GM12872 (cell line): ENCODE measurements around the gene ABLIM1.

Source experiments
- TF ChIP-seq, protein P1 (sequence below): IDR thresholded peaks from 3 replicates; pipeline ENCODE4 v1.5.1; 2011; ENCODE audit warnings: low read depth, mild to moderate bottlenecking, low read length, moderate library complexity; ENCODE audit not compliant: insufficient read depth

Gene ABLIM1

DNA sequence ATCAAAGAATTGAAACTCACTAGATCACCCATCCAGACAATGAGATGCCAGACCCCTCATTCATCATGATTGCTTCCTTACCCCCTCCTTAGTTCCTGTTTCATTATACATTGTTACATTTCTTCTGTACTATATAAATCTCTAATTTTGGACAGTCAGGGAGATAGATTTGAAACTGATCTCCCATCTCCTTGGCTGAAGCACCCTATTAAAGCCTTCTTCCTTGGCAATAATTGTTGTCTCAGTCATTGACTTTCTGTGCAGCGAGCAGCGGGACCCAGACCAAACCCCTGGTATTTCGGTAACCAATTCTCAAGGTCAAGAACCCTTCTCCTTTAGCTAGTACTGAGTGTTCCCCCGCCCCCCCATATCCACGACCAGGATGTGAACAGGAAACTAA, 100.2 kb downstream of the ABLIM1 start:
- TF ChIP-seq, protein P1, sequence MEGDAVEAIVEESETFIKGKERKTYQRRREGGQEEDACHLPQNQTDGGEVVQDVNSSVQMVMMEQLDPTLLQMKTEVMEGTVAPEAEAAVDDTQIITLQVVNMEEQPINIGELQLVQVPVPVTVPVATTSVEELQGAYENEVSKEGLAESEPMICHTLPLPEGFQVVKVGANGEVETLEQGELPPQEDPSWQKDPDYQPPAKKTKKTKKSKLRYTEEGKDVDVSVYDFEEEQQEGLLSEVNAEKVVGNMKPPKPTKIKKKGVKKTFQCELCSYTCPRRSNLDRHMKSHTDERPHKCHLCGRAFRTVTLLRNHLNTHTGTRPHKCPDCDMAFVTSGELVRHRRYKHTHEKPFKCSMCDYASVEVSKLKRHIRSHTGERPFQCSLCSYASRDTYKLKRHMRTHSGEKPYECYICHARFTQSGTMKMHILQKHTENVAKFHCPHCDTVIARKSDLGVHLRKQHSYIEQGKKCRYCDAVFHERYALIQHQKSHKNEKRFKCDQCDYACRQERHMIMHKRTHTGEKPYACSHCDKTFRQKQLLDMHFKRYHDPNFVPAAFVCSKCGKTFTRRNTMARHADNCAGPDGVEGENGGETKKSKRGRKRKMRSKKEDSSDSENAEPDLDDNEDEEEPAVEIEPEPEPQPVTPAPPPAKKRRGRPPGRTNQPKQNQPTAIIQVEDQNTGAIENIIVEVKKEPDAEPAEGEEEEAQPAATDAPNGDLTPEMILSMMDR = no peak

- TF ChIP-seq, protein P1 = no peak
Observed at GRCh38 chr10:114556236-114557122, 101.6 kb downstream of the ABLIM1 start.

DNA sequence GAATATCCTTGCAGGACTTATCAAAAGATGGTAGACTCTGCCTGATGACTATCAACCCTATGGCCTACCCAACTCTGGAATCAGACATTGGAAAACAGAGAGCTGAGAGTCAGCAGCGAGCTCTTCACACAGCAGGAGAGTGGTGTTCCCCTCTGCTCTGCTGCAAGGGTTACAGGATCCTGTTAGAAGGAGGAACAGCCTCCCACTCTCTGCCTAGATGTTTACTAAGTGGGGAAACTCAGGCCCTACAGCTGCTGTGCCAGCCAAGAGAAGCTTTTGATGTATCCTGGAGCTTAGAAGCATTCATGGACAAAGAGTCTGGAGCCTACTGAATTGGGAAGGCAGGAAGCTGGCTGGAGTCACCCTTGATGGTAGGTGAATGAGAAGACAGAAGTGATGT, 104.6 kb downstream of the ABLIM1 start:
- TF ChIP-seq, protein P1 = no peak

GRCh38 chr10:114552050-114552449, 106.0 kb downstream of the ABLIM1 start:
- TF ChIP-seq, protein P1 = no peak

GRCh38 chr10:114551636-114551972, 106.5 kb downstream of the ABLIM1 start:
- TF ChIP-seq, protein P1 = no peak

- TF ChIP-seq, protein P1 = peak; percentile 1; the same call in 1 of the 3 replicates
Observed at GRCh38 chr10:114550756-114551635, 107.1 kb downstream of the ABLIM1 start.

GRCh38 chr10:114548662-114549061, 109.4 kb downstream of the ABLIM1 start:
- TF ChIP-seq, protein P1 = peak; percentile 52
